RKO (cell line): ENCODE measurements around the gene SH3PXD2A.

Experiments used
- DNase-seq: peaks from one replicate; pipeline ENCODE4 v3.0.0-alpha.2; 2016; ENCODE audit warnings: low spot score

The SH3PXD2A gene

DNA sequence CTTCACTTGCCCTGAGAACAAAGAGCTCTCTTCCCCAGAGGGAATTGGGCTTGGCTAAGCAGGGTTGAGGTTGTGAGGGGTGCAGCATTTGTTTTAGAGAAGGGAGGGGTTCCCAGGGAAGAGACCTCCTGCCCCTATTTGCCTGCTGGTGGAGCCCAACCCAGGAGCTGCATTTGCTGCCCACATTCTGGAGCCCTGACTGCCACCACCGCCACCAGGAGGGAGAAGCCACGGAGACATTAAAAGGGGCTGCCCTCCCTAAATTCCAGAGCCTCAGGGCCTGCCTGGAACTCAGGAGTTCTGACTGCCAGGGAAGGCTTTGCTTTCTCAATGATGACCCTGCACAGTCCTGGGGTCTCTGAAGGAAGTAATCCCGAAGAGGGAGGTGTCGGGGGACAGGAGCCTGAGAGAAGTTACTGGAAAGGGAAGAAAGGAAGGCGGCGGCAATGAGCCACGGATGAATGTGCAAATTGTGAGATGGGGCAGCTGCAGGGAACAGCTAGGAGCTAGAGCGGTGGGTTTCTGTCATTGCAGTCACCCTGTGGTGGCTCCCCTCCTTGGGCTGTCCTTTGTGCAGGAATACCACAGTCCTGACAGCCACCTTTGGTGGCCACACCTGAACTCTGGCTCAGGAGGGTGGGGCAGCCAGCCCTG is 310.6 kb downstream of the SH3PXD2A start:
- DNase-seq: no peak
